GM12878 (cell line): ENCODE results near the gene LRRK1. TPM values are rescaled to one million over a fixed set of nuclear protein-coding genes. Genes with fewer than 3 reads are reported as not detected.
"Not testable (repeated sequence)": the region's sequence is repeated elsewhere in the genome, so short reads cannot be mapped to it uniquely, and the experiment has no call there.

ENCODE experiments used
- ATAC-seq: fragments of 200-7000 bp; cut with Tn5 transposase; 3 replicates; pipeline ENCODE4 v1.9.1; 2020; ENCODE audit warnings: mild to moderate bottlenecking, moderate library complexity
- BruUV-seq: library from RNA; stranded (reverse); fragments of 400-500 nt; replicated peaks from 2 replicates; lab custom pipeline; 2021; lab: Mats Ljungman, UMichigan
- CTCF ChIA-PET: fragments of 300-600 bp; sonication (Branson Sonifier 250); formaldehyde crosslinking; extraction: SDS; loops from one replicate; lab custom pipeline; 2021; ENCODE audit warnings: inconsistent platforms; lab: Yijun Ruan, JAX
- POLR2A ChIA-PET: fragments of 350-600 bp; formaldehyde crosslinking; extraction: SDS; loops from one replicate; lab custom pipeline; 2021; ENCODE audit warnings: inconsistent platforms; lab: Charles Lee
- RAD21 ChIA-PET: fragments of 300-600 bp; sonication (Branson Sonifier 250); formaldehyde crosslinking; loops from one replicate; lab custom pipeline; 2023; ENCODE audit warnings: antibody characterized with exemption; ENCODE audit not compliant: unreplicated experiment; lab: Charles Lee
- SMC1A ChIA-PET: fragments of 300-600 bp; sonication (Branson Sonifier 250); formaldehyde crosslinking; loops from one replicate; lab custom pipeline; 2023; ENCODE audit not compliant: unreplicated experiment, uncharacterized antibody; lab: Charles Lee
- DNase-seq: peaks from one replicate; pipeline ENCODE4 v3.0.0-alpha.2; 2011; ENCODE audit warnings: low read depth, low spot score
- FAIRE-seq: peaks from 3 replicates; lab custom pipeline; 2011; peaks lifted over from hg19 to GRCh38; lab: Jason Lieb, UNC
- H2AFZ ChIP-seq: 2 replicates; pipeline ENCODE4 v1.6.0; 2011; ENCODE audit warnings: low read depth, low read length, control low read depth; ENCODE audit not compliant: control insufficient read depth
- H3K27ac ChIP-seq: 2 replicates; pipeline ENCODE4 v1.5.1; 2011; ENCODE audit warnings: control low read depth; ENCODE audit not compliant: control insufficient read depth, insufficient read depth
- H3K27me3 ChIP-seq, 2 experiments: replicated peaks in 1 of 2; 2 replicates each; pipeline versions ENCODE4 v1.6.0 to v1.6.1; 2011; ENCODE audit warnings: low read length in 1 of 2; ENCODE audit not compliant: control insufficient read depth in 2 of 2, insufficient read depth in 2 of 2
- H3K36me3 ChIP-seq, 2 experiments: 2 replicates each; pipeline ENCODE4 v1.5.1; 2011; ENCODE audit warnings: low read length in 1 of 2; ENCODE audit not compliant: control insufficient read depth in 2 of 2, insufficient read depth in 2 of 2
- H3K4me1 ChIP-seq: 2 replicates; pipeline ENCODE4 v1.6.1; 2011; ENCODE audit warnings: mild to moderate bottlenecking, low read length, moderate library complexity, mixed read lengths; ENCODE audit not compliant: control insufficient read depth, insufficient read depth
- H3K4me2 ChIP-seq: 2 replicates; pipeline ENCODE4 v1.6.0; 2011; ENCODE audit warnings: control low read depth; ENCODE audit not compliant: control insufficient read depth, insufficient read depth
- H3K4me3 ChIP-seq: fragments of 200-600 bp; sonication (generic); 2 replicates; pipeline ENCODE4 v1.5.1; 2016
- H3K79me2 ChIP-seq: 2 replicates; pipeline ENCODE4 v1.6.0; 2011; ENCODE audit warnings: low read length; ENCODE audit not compliant: control insufficient read depth, insufficient read depth
- H3K9ac ChIP-seq: 2 replicates; pipeline ENCODE4 v1.8.0; 2011; ENCODE audit warnings: low read length, control low read depth, mixed read lengths; ENCODE audit not compliant: control insufficient read depth, insufficient read depth
- H3K9me3 ChIP-seq: replicated peaks from 3 replicates; pipeline ENCODE4 v1.5.1; 2011; ENCODE audit warnings: mild to moderate bottlenecking, low read length; ENCODE audit not compliant: control insufficient read depth, insufficient read depth
- H4K20me1 ChIP-seq: 2 replicates; pipeline ENCODE4 v1.6.0; 2011; ENCODE audit not compliant: control insufficient read depth, insufficient read depth
- PBX3 ChIP-seq: IDR thresholded peaks from 2 replicates; pipeline ENCODE4 v1.6.1; 2011; ENCODE audit warnings: mild to moderate bottlenecking, low read depth, low read length, moderate library complexity; ENCODE audit not compliant: insufficient replicate concordance
- SREBF1 ChIP-seq: IDR thresholded peaks from 2 replicates; pipeline ENCODE4 v1.6.1; 2012; ENCODE audit warnings: mild to moderate bottlenecking, low read length
- WGBS: methylation state at CpG from one replicate; pipeline ENCODE4 v1.1.6; 2016; ENCODE audit warnings: low lambda C conversion rate; ENCODE audit not compliant: insufficient replicate concordance, insufficient coverage; ENCODE audit errors: missing lambda C conversion rate; 5-methylcytosine and 5-hydroxymethylcytosine counted together
- in situ Hi-C: fragments of 300-500 bp; cut with MboI; formaldehyde crosslinking; loops from 9 replicates; pipeline ENCODE4 v1.14.3; 2018; ENCODE audit warnings: mixed read lengths
- intact Hi-C: fragments of 100-400 bp; cut with micrococcal nuclease; formaldehyde crosslinking; loops from one replicate; pipeline ENCODE4 v1.14.2; 2022; ENCODE audit not compliant: unreplicated experiment
- polyA plus RNA-seq, 11 experiments: library from polyadenylated mRNA; depleted of rRNA in 4 of 11; unstranded in 6 of 11; stranded (reverse) in 5 of 11; fragments of >200 nt; fragmentation: Nextera tagmentation in 4 of 11; fragmentation: Illumina TruSeq in 1 of 11; extraction: Ambion mirVana in 4 of 11; extraction: Trizol in 1 of 11; gene quantifications; 1 replicate in 1 of 11; 2 replicates in 10 of 11; pipeline versions ENCODE4 v1.2.1 to v1.2.3, GENCODE V29; 2011 to 2016; ENCODE audit warnings: inconsistent platforms in 2 of 11, missing spikeins in 2 of 11, low read depth in 1 of 11
- total RNA-seq, 4 experiments: library from RNA; depleted of rRNA in 3 of 4; stranded (reverse); fragments of >200 nt in 3 of 4; fragmentation: Illumina TruSeq in 1 of 4; extraction: Trizol in 1 of 4; gene quantifications; 2 replicates each; pipeline versions ENCODE4 v1.2.1 to v1.2.3, GENCODE V29; 2013 to 2021

LRRK1 gene
- total and polyA plus RNA-seq, 10 of the 15 experiments (the other 5 are each of a cell fraction or from before 2014, with no cell fraction given) = 2.2 to 58.3 (median 17.9) TPM

- H2AFZ ChIP-seq, H3K4me2 ChIP-seq, H3K36me3 ChIP-seq, intact Hi-C loops, H3K4me3 ChIP-seq, CTCF ChIA-PET, in situ Hi-C loops, BruUV-seq, H4K20me1 ChIP-seq, H3K79me2 ChIP-seq, H3K4me1 ChIP-seq, FAIRE-seq, SMC1A ChIA-PET, H3K9ac ChIP-seq, DNase-seq, H3K27me3 ChIP-seq, ATAC-seq, POLR2A ChIA-PET, H3K9me3 ChIP-seq, RAD21 ChIA-PET, H3K27ac ChIP-seq: not testable (repeated sequence)
- WGBS = 92% methylated on average over 15 of the region's 15 CpGs
Observed at GRCh38 chr15:101077806-101078668, 158.9 kb downstream of the LRRK1 start.

- Histone ChIP-seq H3K9ac (no peak overlapping the region), H2AFZ (no peak overlapping the region), H3K27ac (no peak overlapping the region), H3K4me3 (no peak overlapping the region), H3K9me3 (no peaks in the 10 kb centered on the region), H3K4me1 (no peaks in the 10 kb centered on the region), H3K4me2 (no peak overlapping the region), H4K20me1 (no peaks in the 10 kb centered on the region), H3K79me2 (no peaks in the 10 kb centered on the region), H3K36me3 (no peaks in the 10 kb centered on the region), H3K27me3 (no peaks in the 10 kb centered on the region)
- ChIA-PET RAD21 (no interaction called here), POLR2A (no interaction called here), SMC1A (interaction anchor here (0.6 kb wide), 1 partner anchor 184 kb away, joined by 3 read pairs; no protein-coding TSS in a partner anchor), CTCF (interaction anchor here (1.0 kb wide), 1 partner anchor 180 kb away, joined by 3 read pairs; no protein-coding TSS in a partner anchor)
- TF ChIP-seq SREBF1 = no peak
- no peak for TF ChIP-seq PBX3
- BruUV-seq = no TSS peak
- intact Hi-C loops (no loop called here), in situ Hi-C loops (no loop called here)
- 88% methylated on average over 16 of the region's 16 CpGs for WGBS
- no peak for FAIRE-seq
- DNase-seq = no peak
- ATAC-seq = no peak
Observed at GRCh38 chr15:101078669-101079323, 159.6 kb downstream of the LRRK1 start.
